Activated naive CD8-positive, alpha-beta T cell treated with anti-CD3 and anti-CD28 coated beads for 36 hours (primary cell): Measurements from ENCODE around the gene FOXRED2. TPM values are rescaled to one million over a fixed set of nuclear protein-coding genes. Genes with fewer than 3 reads are reported as not detected.
A peak's percentile ranks its signal among the peaks of the same experiment; 100 is the strongest.

Experiments used
- DNase-seq: peaks from one replicate; pipeline ENCODE4 v3.0.0; 2021
- H3K27ac Mint-ChIP-seq: one replicate; pipeline ENCODE4 v1.8.0; 2022; ENCODE audit warnings: mild to moderate bottlenecking, moderate library complexity, mixed read lengths
- H3K27me3 Mint-ChIP-seq: one replicate; pipeline ENCODE4 v1.8.0; 2022; ENCODE audit warnings: mild to moderate bottlenecking, mixed read lengths
- H3K36me3 Mint-ChIP-seq: one replicate; pipeline ENCODE4 v1.8.0; 2021; ENCODE audit warnings: mild to moderate bottlenecking, mixed read lengths
- H3K4me1 Mint-ChIP-seq: one replicate; pipeline ENCODE4 v1.8.0; 2021; ENCODE audit warnings: mixed read lengths
- H3K4me3 Mint-ChIP-seq: one replicate; pipeline ENCODE4 v1.8.0; 2022; ENCODE audit warnings: mild to moderate bottlenecking, moderate library complexity, mixed read lengths
- H3K9me3 Mint-ChIP-seq: one replicate; pipeline ENCODE4 v1.8.0; 2022; ENCODE audit warnings: mixed read lengths
- total RNA-seq, 2 experiments: library from RNA; stranded (reverse); gene quantifications; one replicate each; pipeline ENCODE4 v1.2.3, GENCODE V29; 2021

The FOXRED2 gene
- total RNA-seq, 2 experiments from 2014 or later, result 26.0 to 28.4 TPM

GRCh38 chr22:36467042-36467810 is 39.6 kb downstream of the FOXRED2 start:
- no peak overlapping the region for H3K4me3 Mint-ChIP-seq
- no peaks in the 10 kb centered on the region for H3K9me3 Mint-ChIP-seq
- peak overlapping the region; percentile 78 for H3K27ac Mint-ChIP-seq
- peaks cover 2% of the 10 kb centered on the region for H3K36me3 Mint-ChIP-seq
- H3K4me1 Mint-ChIP-seq, result peaks cover 24% of the 10 kb centered on the region
- H3K27me3 Mint-ChIP-seq, result no peaks in the 10 kb centered on the region
- DNase-seq, result no peak

- no peaks in the 10 kb centered on the region for H3K27me3 Mint-ChIP-seq
- peaks cover 24% of the 10 kb centered on the region for H3K4me1 Mint-ChIP-seq
- H3K36me3 Mint-ChIP-seq, result no peaks in the 10 kb centered on the region
- no peak overlapping the region for H3K4me3 Mint-ChIP-seq
- no peak for DNase-seq
- no peaks in the 10 kb centered on the region for H3K9me3 Mint-ChIP-seq
- peak overlapping the region; percentile 42 for H3K27ac Mint-ChIP-seq
Observed at GRCh38 chr22:36466258-36466657, 40.6 kb downstream of the FOXRED2 start.

GRCh38 chr22:36465232-36466021 is 41.4 kb downstream of the FOXRED2 start:
- H3K27ac Mint-ChIP-seq, result no peak overlapping the region
- peaks cover 21% of the 10 kb centered on the region for H3K4me1 Mint-ChIP-seq
- H3K36me3 Mint-ChIP-seq, result no peaks in the 10 kb centered on the region
- no peaks in the 10 kb centered on the region for H3K27me3 Mint-ChIP-seq
- H3K4me3 Mint-ChIP-seq, result no peak overlapping the region
- no peaks in the 10 kb centered on the region for H3K9me3 Mint-ChIP-seq
- DNase-seq, result no peak

GRCh38 chr22:36464715-36465231 is 42.1 kb downstream of the FOXRED2 start:
- DNase-seq, result no peak
- H3K27me3 Mint-ChIP-seq, result no peaks in the 10 kb centered on the region
- H3K9me3 Mint-ChIP-seq, result no peaks in the 10 kb centered on the region
- H3K27ac Mint-ChIP-seq, result no peak overlapping the region
- H3K4me3 Mint-ChIP-seq, result no peak overlapping the region
- peaks cover 16% of the 10 kb centered on the region for H3K4me1 Mint-ChIP-seq
- no peaks in the 10 kb centered on the region for H3K36me3 Mint-ChIP-seq

- Mint-ChIP-seq H3K4me3 (no peak overlapping the region), H3K27ac (no peak overlapping the region)
Observed at GRCh38 chr22:36463783-36464184, 43.1 kb downstream of the FOXRED2 start.

GRCh38 chr22:36461665-36462649 is 44.9 kb downstream of the FOXRED2 start:
- no peaks in the 10 kb centered on the region for H3K9me3 Mint-ChIP-seq
- no peak for DNase-seq
- no peak overlapping the region for H3K27ac Mint-ChIP-seq
- no peaks in the 10 kb centered on the region for H3K36me3 Mint-ChIP-seq
- H3K27me3 Mint-ChIP-seq, result no peaks in the 10 kb centered on the region
- H3K4me1 Mint-ChIP-seq, result peaks cover 3% of the 10 kb centered on the region
- H3K4me3 Mint-ChIP-seq, result no peak overlapping the region

More at GRCh38 chr22:36463783-36464184, 43.1 kb downstream of the FOXRED2 start:
- no peaks in the 10 kb centered on the region for H3K36me3 Mint-ChIP-seq
- DNase-seq, result no peak
- H3K4me1 Mint-ChIP-seq, result peaks cover 16% of the 10 kb centered on the region
- no peaks in the 10 kb centered on the region for H3K9me3 Mint-ChIP-seq
- H3K27me3 Mint-ChIP-seq, result no peaks in the 10 kb centered on the region

GRCh38 chr22:36460202-36460601 is 46.6 kb downstream of the FOXRED2 start:
- no peaks in the 10 kb centered on the region for H3K36me3 Mint-ChIP-seq
- no peak overlapping the region for H3K4me3 Mint-ChIP-seq
- no peaks in the 10 kb centered on the region for H3K27me3 Mint-ChIP-seq
- H3K4me1 Mint-ChIP-seq, result peaks cover 10% of the 10 kb centered on the region
- no peak overlapping the region for H3K27ac Mint-ChIP-seq
- no peak for DNase-seq
- H3K9me3 Mint-ChIP-seq, result no peaks in the 10 kb centered on the region

GRCh38 chr22:36457688-36458450 is 49.0 kb downstream of the FOXRED2 start:
- peaks cover 18% of the 10 kb centered on the region for H3K4me1 Mint-ChIP-seq
- H3K9me3 Mint-ChIP-seq, result no peaks in the 10 kb centered on the region
- H3K36me3 Mint-ChIP-seq, result peaks cover 2% of the 10 kb centered on the region
- no peak overlapping the region for H3K4me3 Mint-ChIP-seq
- no peak for DNase-seq
- no peaks in the 10 kb centered on the region for H3K27me3 Mint-ChIP-seq
- no peak overlapping the region for H3K27ac Mint-ChIP-seq

GRCh38 chr22:36456464-36456845 is 50.4 kb downstream of the FOXRED2 start:
- DNase-seq, result no peak
- Mint-ChIP-seq H3K9me3 (no peaks in the 10 kb centered on the region), H3K4me1 (peaks cover 32% of the 10 kb centered on the region), H3K27ac (no peak overlapping the region), H3K4me3 (no peak overlapping the region), H3K36me3 (peaks cover 2% of the 10 kb centered on the region), H3K27me3 (no peaks in the 10 kb centered on the region)

- peaks cover 38% of the 10 kb centered on the region for H3K4me1 Mint-ChIP-seq
- no peaks in the 10 kb centered on the region for H3K9me3 Mint-ChIP-seq
- DNase-seq, result no peak
Observed at GRCh38 chr22:36455571-36456463, 51.0 kb downstream of the FOXRED2 start.

GRCh38 chr22:36454916-36455570 is 51.8 kb downstream of the FOXRED2 start:
- peak overlapping the region; percentile 91 for H3K27ac Mint-ChIP-seq
- H3K4me1 Mint-ChIP-seq, result peaks cover 38% of the 10 kb centered on the region
- no peaks in the 10 kb centered on the region for H3K27me3 Mint-ChIP-seq
- H3K36me3 Mint-ChIP-seq, result peaks cover 2% of the 10 kb centered on the region
- peak overlapping the region; percentile 82 for H3K4me3 Mint-ChIP-seq
- DNase-seq, result peak; percentile 99
- H3K9me3 Mint-ChIP-seq, result no peaks in the 10 kb centered on the region

More at GRCh38 chr22:36455571-36456463, 51.0 kb downstream of the FOXRED2 start:
- peak overlapping the region; percentile 54 for H3K4me3 Mint-ChIP-seq
- peak overlapping the region; percentile 51 for H3K27ac Mint-ChIP-seq
- no peaks in the 10 kb centered on the region for H3K27me3 Mint-ChIP-seq
- peaks cover 2% of the 10 kb centered on the region for H3K36me3 Mint-ChIP-seq

GRCh38 chr22:36453855-36454378 is 52.9 kb downstream of the FOXRED2 start:
- DNase-seq, result no peak
- Mint-ChIP-seq H3K9me3 (no peaks in the 10 kb centered on the region), H3K4me3 (peak overlapping the region; percentile 82), H3K27ac (peak overlapping the region; percentile 91), H3K36me3 (peaks cover 2% of the 10 kb centered on the region), H3K27me3 (no peaks in the 10 kb centered on the region), H3K4me1 (peaks cover 38% of the 10 kb centered on the region)
